ACC112 (cell line): Measurements from ENCODE around the gene TMEM33.
"Not testable (repeated sequence)": the region's sequence is repeated elsewhere in the genome, so short reads cannot be mapped to it uniquely, and the experiment has no call there.

Experiments
- H2AFZ ChIP-seq: fragments of 200-600 bp; sonication (generic); one replicate; pipeline ENCODE4 v1.6.0; 2017; ENCODE audit warnings: antibody characterized with exemption, low read length; ENCODE audit not compliant: unreplicated experiment
- H3K27ac ChIP-seq: fragments of 200-600 bp; sonication (generic); 2 replicates; pipeline ENCODE4 v1.5.1; 2014; ENCODE audit warnings: low read depth, mild to moderate bottlenecking, antibody characterized with exemption, low read length, moderate library complexity
- H3K27me3 ChIP-seq: fragments of 200-600 bp; sonication (generic); 2 replicates; pipeline ENCODE4 v1.6.1; 2014; ENCODE audit warnings: mild to moderate bottlenecking, antibody characterized with exemption, low read length, moderate library complexity, mixed read lengths; ENCODE audit not compliant: insufficient read depth
- H3K36me3 ChIP-seq: fragments of 200-600 bp; sonication (generic); 2 replicates; pipeline ENCODE4 v1.6.1; 2016; ENCODE audit warnings: mild to moderate bottlenecking, antibody characterized with exemption, low read length, moderate library complexity, mixed read lengths; ENCODE audit not compliant: insufficient read depth
- H3K4me1 ChIP-seq: fragments of 200-600 bp; sonication (generic); one replicate; pipeline ENCODE4 v1.6.1; 2016; ENCODE audit warnings: low read length, mixed read lengths; ENCODE audit not compliant: insufficient read depth, unreplicated experiment, control insufficient read depth
- H3K4me3 ChIP-seq: fragments of 200-600 bp; sonication (generic); 2 replicates; pipeline ENCODE4 v1.5.1; 2014; ENCODE audit warnings: mild to moderate bottlenecking, low read depth, low read length
- H3K79me2 ChIP-seq: fragments of 200-600 bp; sonication (generic); one replicate; pipeline ENCODE4 v1.6.0; 2016; ENCODE audit warnings: low read length; ENCODE audit not compliant: control insufficient read depth, unreplicated experiment, insufficient read depth

TMEM33 gene

GRCh38 chr4:41912546-41912945 lies 22.7 kb upstream of the TMEM33 start:
- H3K4me3 ChIP-seq = no peak overlapping the region
- H3K27ac ChIP-seq = no peak overlapping the region
- H3K27me3 ChIP-seq = no peaks in the 10 kb centered on the region
- H3K79me2 ChIP-seq = no peaks in the 10 kb centered on the region
- peaks cover 16% of the 10 kb centered on the region for H3K4me1 ChIP-seq
- H2AFZ ChIP-seq = no peak overlapping the region
- peaks cover 3% of the 10 kb centered on the region; the same call in 1 of the 2 replicates for H3K36me3 ChIP-seq

DNA sequence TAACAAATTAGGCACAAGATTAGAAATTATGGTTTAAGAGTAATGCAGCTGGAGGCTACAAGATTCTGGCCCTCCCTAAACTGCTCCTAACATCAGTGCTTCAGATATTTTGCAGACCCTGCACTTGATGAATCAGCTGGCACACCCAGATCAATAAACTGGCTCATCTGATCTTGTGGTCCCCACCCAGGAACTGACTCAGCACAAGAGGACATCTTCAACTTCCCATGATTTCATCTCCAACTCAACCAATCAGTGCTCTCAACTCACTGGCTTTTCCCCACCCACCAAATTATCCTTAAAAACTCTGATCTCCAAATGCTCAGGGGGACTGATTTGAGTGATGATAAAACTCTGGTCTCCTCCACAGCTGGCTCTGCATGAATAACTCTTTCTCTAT lies 21.7 kb upstream of the TMEM33 start:
- Histone ChIP-seq H3K27me3 (no peaks in the 10 kb centered on the region), H3K79me2 (no peaks in the 10 kb centered on the region), H3K4me1 (peaks cover 16% of the 10 kb centered on the region), H3K4me3 (no peak overlapping the region; the same call in 1 of the 2 replicates), H2AFZ (peak overlapping the region; percentile 59), H3K36me3 (peaks cover 3% of the 10 kb centered on the region; the same call in 1 of the 2 replicates), H3K27ac (no peak overlapping the region)

DNA sequence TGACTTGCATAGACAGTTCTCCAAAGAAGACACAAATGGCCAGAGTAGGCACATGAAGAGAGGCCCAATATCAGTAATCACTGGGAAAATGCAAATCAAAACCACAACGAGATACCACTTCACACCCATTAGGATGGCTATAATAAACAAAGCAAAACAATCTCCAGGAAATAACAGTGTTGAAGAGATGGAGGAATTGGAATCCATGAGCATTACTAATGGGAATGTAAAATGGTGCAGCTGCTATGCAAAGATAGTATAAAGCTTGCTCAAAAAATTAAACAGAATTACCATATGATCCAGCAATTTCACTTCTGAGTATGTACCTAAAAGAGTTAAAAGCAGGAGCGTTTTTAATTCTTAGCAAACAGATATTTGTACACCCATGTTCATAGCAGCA lies 17.0 kb upstream of the TMEM33 start:
- no peak overlapping the region for H3K4me3 ChIP-seq
- no peak overlapping the region for H3K27ac ChIP-seq
- H2AFZ ChIP-seq = no peak overlapping the region
- H3K36me3 ChIP-seq = peaks cover 3% of the 10 kb centered on the region; the same call in 1 of the 2 replicates
- H3K27me3 ChIP-seq = peaks cover 8% of the 10 kb centered on the region
- no peaks in the 10 kb centered on the region for H3K79me2 ChIP-seq
- peaks cover 6% of the 10 kb centered on the region for H3K4me1 ChIP-seq

- not testable (repeated sequence) for H3K4me3 ChIP-seq, H2AFZ ChIP-seq, H3K4me1 ChIP-seq, H3K79me2 ChIP-seq, H3K36me3 ChIP-seq, H3K27ac ChIP-seq
- H3K27me3 ChIP-seq = peaks cover 14% of the 10 kb centered on the region
Observed at GRCh38 chr4:41920416-41920815, 14.8 kb upstream of the TMEM33 start.

- Histone ChIP-seq H3K36me3 (no peaks in the 10 kb centered on the region), H3K27ac (no peak overlapping the region), H3K4me3 (no peak overlapping the region), H2AFZ (no peak overlapping the region), H3K4me1 (no peaks in the 10 kb centered on the region), H3K79me2 (no peaks in the 10 kb centered on the region), H3K27me3 (peaks cover 14% of the 10 kb centered on the region)
Observed at GRCh38 chr4:41921476-41921875, 13.8 kb upstream of the TMEM33 start.

DNA sequence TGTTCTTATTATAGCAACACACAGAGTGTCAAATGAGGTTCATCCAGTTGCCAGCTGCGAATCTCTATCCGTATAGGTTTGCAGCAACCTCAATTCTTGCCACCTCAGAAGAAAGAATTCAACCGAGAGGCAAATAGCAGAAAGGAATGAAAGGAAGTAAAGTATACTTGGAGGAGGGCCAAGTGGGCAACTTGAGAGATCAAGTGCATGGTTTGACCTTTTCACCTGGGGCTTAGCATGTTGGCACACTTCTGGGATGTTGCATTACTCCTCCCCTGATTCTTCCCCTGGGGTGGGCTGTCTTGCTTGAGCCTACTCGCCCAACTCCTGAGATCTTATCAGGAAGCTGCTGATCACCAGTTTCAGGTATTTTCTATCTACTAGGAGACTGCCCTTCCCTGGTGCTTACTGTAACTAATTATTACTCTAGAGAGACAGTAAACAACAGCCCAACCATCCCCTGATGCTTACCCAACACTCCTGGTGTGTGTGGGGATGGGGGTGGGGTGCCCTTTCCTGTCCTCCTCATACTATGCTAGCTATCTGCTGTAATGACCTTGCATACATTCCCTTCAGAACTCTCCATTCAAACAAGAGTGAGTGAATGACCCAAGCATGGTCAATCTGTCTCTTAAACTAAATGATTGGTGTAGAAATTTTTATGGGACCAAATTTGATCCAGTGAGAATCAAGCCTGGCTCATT lies 7.3 kb upstream of the TMEM33 start:
- no peak overlapping the region for H3K27ac ChIP-seq
- H3K36me3 ChIP-seq = no peaks in the 10 kb centered on the region
- no peaks in the 10 kb centered on the region for H3K79me2 ChIP-seq
- H3K27me3 ChIP-seq = peaks cover 8% of the 10 kb centered on the region
- H2AFZ ChIP-seq = no peak overlapping the region
- H3K4me1 ChIP-seq = peaks cover 9% of the 10 kb centered on the region
- H3K4me3 ChIP-seq = no peak overlapping the region

DNA sequence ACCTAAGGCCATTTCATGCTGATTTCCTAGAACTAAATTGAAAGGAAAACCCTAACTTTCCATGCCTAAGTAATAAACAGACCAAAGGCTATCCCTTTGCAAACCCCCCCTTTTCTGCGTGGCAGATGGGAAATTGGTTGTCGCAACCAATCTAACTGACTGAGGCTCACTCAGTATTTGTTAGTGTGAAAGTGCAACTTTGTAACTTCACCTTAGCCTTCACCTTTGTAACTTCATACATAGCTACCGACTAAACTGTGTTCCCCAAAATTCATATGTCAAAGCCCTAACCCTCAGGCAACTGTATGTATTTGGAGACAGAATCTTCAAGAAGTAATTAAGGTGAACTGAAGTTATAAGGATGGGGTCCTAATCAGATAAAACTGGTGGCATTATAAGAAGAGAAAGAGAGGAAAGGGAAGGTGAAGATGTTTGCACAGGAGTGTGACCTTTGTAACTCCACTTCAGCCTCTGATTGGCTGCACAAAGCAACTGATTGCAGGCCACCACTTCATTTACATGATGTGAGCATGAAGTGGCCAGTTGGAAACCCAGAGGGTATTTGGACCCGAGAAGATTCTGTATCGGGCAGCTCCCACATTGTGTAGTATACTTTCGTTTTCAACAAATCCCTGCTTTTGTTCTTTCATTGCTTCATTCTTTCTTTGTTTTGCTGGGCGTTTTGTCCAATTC lies 4.9 kb upstream of the TMEM33 start:
- Histone ChIP-seq H3K27ac (no peak overlapping the region), H3K27me3 (no peaks in the 10 kb centered on the region), H3K79me2 (peaks cover 3% of the 10 kb centered on the region), H3K4me3 (peak overlapping the region; percentile 71), H3K36me3 (no peaks in the 10 kb centered on the region), H3K4me1 (peaks cover 9% of the 10 kb centered on the region), H2AFZ (peak overlapping the region; percentile 97)

DNA sequence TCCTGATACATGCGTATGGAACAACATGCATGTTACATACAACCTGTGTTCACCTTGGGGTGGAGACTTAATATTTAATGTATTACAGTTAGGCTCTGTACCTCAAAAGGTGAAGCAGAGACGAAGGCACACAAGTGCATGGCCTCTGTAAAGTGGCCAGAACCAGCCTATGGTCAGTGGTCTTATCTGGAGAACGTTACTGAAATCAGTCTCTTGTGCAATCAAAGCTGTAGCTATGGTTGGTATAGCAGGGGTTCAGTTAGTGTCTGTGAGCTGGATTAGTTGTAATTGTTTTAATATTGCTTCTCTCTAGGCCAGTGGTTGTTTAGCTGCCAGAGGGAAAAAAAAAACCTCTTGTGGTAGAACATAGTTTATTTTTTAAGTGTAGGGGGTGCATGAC lies 2.2 kb upstream of the TMEM33 start:
- Histone ChIP-seq H3K27me3 (no peaks in the 10 kb centered on the region), H3K4me1 (peaks cover 28% of the 10 kb centered on the region), H3K27ac (no peak overlapping the region), H3K4me3 (no peak overlapping the region), H2AFZ (no peak overlapping the region), H3K79me2 (peaks cover 30% of the 10 kb centered on the region), H3K36me3 (no peaks in the 10 kb centered on the region)

DNA sequence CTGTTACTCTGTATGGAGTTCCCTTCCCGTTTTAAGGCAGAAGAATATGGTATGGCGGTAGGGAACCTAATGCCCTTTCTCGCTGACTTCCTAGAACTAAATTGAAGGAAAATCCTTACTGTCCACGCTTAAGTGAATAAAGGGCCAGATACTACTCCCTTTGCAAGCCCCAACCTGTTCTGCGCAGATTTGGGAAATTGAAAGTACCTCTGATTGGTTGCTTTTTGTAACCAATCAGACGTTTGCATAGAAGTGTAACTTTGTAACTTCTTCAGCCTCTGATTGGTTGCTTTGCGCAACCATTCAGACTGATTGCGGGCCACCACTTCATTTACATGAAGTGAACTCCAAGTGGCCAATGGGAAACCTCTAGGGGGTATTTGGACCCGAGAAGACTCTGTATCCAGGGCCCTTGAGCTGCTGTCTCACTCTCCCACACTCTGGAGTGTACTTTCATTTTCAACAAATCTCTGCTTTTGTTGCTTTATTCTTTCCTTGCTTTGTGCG lies 1.2 kb upstream of the TMEM33 start:
- Histone ChIP-seq H3K27ac (no peak overlapping the region), H3K27me3 (no peaks in the 10 kb centered on the region), H2AFZ (peak overlapping the region; percentile 98), H3K36me3 (peaks cover 4% of the 10 kb centered on the region; the same call in 1 of the 2 replicates), H3K4me3 (peak overlapping the region; percentile 96; the same call in 1 of the 2 replicates), H3K79me2 (peaks cover 39% of the 10 kb centered on the region), H3K4me1 (peaks cover 38% of the 10 kb centered on the region)

DNA sequence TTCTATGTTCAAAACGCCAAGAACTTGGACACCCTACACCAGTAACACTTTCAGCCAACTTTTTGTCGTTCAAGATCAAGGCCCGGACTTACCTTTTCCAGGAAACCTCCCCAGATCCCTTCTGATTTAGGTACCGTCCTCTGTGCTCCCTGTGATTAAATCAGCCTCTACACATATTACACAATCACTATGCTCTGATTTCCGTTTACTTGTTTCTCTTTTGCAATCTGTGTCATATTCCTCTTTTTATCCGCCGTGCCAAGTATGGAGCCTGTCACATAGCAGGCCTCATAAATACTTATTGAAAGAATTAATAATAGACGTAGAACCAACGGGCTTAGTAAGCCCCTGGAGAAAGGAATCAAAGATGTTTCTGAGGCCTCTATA lies 722 bp upstream of the TMEM33 start:
- H3K36me3 ChIP-seq = peaks cover 9% of the 10 kb centered on the region

GRCh38 chr4:41935652-41936021 lies 408 bp downstream of the TMEM33 start:
- Histone ChIP-seq H3K79me2 (peaks cover 47% of the 10 kb centered on the region), H3K27ac (peak overlapping the region; percentile 52; the same call in 1 of the 2 replicates), H3K36me3 (peaks cover 12% of the 10 kb centered on the region), H3K27me3 (no peaks in the 10 kb centered on the region), H2AFZ (peak overlapping the region; percentile 98), H3K4me1 (peaks cover 39% of the 10 kb centered on the region), H3K4me3 (peak overlapping the region; percentile 96)

More for the DNA sequence above, 722 bp upstream of the TMEM33 start:
- Histone ChIP-seq H3K79me2 (peaks cover 43% of the 10 kb centered on the region), H3K4me1 (peaks cover 42% of the 10 kb centered on the region), H3K27ac (no peak overlapping the region), H2AFZ (peak overlapping the region; percentile 98), H3K4me3 (peak overlapping the region; percentile 96), H3K27me3 (no peaks in the 10 kb centered on the region)
